Fibroblast of lung (primary cell): Measurements from ENCODE around the gene IRF4. TPM values are rescaled to one million over a fixed set of nuclear protein-coding genes. Genes with fewer than 3 reads are reported as not detected.

Source experiments
- DNase-seq, 2 donors: peaks; one replicate each; pipeline versions ENCODE4 v3.0.0 to v3.0.0-alpha.2; 2010; ENCODE audit warnings: low read depth in 2 of 2
- H2AFZ ChIP-seq: 2 replicates; pipeline ENCODE4 v1.5.1; 2012; ENCODE audit warnings: low read length, control low read depth, inconsistent platforms
- H3K27ac ChIP-seq: 2 replicates; pipeline ENCODE4 v1.5.1; 2011; ENCODE audit warnings: low read length, control low read depth; ENCODE audit not compliant: insufficient read depth
- H3K27me3 ChIP-seq: 2 replicates; pipeline ENCODE4 v1.5.1; 2011; ENCODE audit warnings: mild to moderate bottlenecking, low read length; ENCODE audit not compliant: control insufficient read depth, insufficient read depth
- H3K36me3 ChIP-seq: 2 replicates; pipeline ENCODE4 v1.5.1; 2011; ENCODE audit warnings: low read length; ENCODE audit not compliant: control insufficient read depth, insufficient read depth
- H3K4me1 ChIP-seq: 2 replicates; pipeline ENCODE4 v1.5.1; 2011; ENCODE audit warnings: low read length; ENCODE audit not compliant: control insufficient read depth, insufficient read depth; ENCODE audit errors: extremely low read depth
- H3K4me2 ChIP-seq: 2 replicates; pipeline ENCODE4 v1.5.1; 2011; ENCODE audit warnings: low read length, control low read depth; ENCODE audit not compliant: insufficient read depth; ENCODE audit errors: extremely low read depth
- H3K4me3 ChIP-seq, 4 experiments: fragments of 200-600 bp in 1 of 4; sonication (generic) in 1 of 4; replicated peaks in 1 of 4; 2 replicates each; pipeline ENCODE4 v1.5.1; 2011 to 2016; ENCODE audit warnings: low read length in 4 of 4, low read depth in 3 of 4, mild to moderate bottlenecking in 3 of 4, control low read depth in 2 of 4, inconsistent platforms in 1 of 4, mixed read lengths in 1 of 4; ENCODE audit not compliant: insufficient read depth in 1 of 4; ENCODE audit errors: control extremely low read depth in 1 of 4
- H3K79me2 ChIP-seq: 2 replicates; pipeline ENCODE4 v1.5.1; 2012; ENCODE audit warnings: mild to moderate bottlenecking, low read length, inconsistent platforms; ENCODE audit not compliant: control insufficient read depth, insufficient read depth
- H3K9ac ChIP-seq: 2 replicates; pipeline ENCODE4 v1.5.1; 2011; ENCODE audit warnings: mild to moderate bottlenecking, low read length, control low read depth; ENCODE audit not compliant: insufficient read depth
- H3K9me3 ChIP-seq: 2 replicates; pipeline ENCODE4 v1.5.1; 2012; ENCODE audit warnings: low read depth, low read length; ENCODE audit not compliant: control insufficient read depth, insufficient read depth
- H4K20me1 ChIP-seq: 2 replicates; pipeline ENCODE4 v1.5.1; 2011; ENCODE audit warnings: low read length; ENCODE audit not compliant: control insufficient read depth, insufficient read depth; ENCODE audit errors: extremely low read depth
- CTCF ChIP-seq, 2 donors: IDR thresholded peaks in 1 of 2; conservative IDR thresholded peaks in 1 of 2; 1 replicate in 1 of 2; 2 replicates in 1 of 2; pipeline ENCODE4 v1.5.1; 2011 to 2012; ENCODE audit warnings: low read length in 2 of 2, control low read depth in 1 of 2, inconsistent platforms in 1 of 2, low read depth in 1 of 2, mild to moderate bottlenecking in 1 of 2
- EZH2 ChIP-seq: IDR thresholded peaks from 2 replicates; pipeline ENCODE4 v1.5.1; 2012; ENCODE audit warnings: low read length, control low read depth, mild to moderate bottlenecking; ENCODE audit errors: missing control alignments
- polyA plus RNA-seq, 2 donors: library from polyadenylated mRNA; depleted of rRNA in 1 of 2; stranded (reverse) in 1 of 2; unstranded in 1 of 2; fragments of >200 nt; gene quantifications; 2 replicates each; pipeline ENCODE4 v1.2.1, GENCODE V29; 2011 to 2012; ENCODE audit warnings: missing spikeins in 1 of 2
- total RNA-seq: library from RNA; depleted of rRNA; stranded (reverse); fragments of >200 nt; gene quantifications from 2 replicates; pipeline ENCODE4 v1.2.1, GENCODE V29; 2014

IRF4 gene
- total and polyA plus RNA-seq, 2 donors (not counting 1 experiment from before 2014, with no cell fraction given): under 0.01 to 0.01 TPM

DNA sequence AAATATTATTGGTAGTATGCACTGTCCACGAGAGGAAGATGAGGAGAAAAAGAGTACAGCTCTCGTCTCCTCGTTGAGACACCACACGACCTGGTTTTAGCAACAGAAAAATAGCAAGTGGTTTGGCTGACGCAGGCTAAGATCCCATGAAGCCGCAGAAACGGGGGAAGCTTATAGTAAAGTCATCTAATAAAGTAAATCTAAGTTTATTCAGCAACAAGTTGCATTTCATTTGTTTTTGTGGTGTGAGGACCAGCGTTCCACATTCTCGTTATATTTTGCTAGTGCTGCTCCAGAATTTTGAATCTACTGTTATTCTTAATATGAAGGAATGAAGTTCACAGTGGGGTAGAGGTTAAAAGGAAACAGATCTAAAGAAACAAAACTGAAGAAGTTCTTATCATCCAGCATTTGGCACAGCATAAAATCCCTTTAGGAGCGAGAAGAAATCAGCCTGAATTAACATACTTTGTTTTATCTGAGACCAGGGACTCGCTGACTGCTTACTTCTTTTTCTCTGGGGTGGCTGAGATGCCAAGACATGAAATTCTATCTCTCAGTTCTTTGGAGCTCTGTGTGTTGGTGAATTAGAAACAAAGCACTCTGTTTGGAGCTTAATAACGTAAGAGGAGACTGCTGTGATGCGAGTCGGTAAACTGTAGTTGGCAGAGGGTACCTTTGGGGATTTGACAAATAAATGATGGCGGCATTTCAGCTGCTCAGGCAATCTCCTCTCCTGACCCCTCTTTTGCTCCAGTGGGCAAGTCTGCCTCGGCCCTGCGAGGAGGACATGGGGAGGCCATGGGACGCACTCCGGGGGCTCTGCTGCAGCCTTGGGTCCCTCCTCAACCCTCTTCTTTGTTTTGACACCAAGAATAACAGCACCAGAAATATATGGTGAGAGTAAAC is 24.9 kb upstream of the IRF4 start:
- no peaks in the 10 kb centered on the region for H3K79me2 ChIP-seq
- H3K27me3 ChIP-seq: no peaks in the 10 kb centered on the region
- H3K36me3 ChIP-seq: no peaks in the 10 kb centered on the region
- no peak overlapping the region for H3K4me3 ChIP-seq
- no peak overlapping the region for H3K9ac ChIP-seq
- H3K4me1 ChIP-seq: no peaks in the 10 kb centered on the region
- TF ChIP-seq CTCF (conservative IDR thresholded peaks at IDR 0.05 in 1 of 2, IDR thresholded peaks at IDR 0.05 in 1 of 2; ENCODE audit: low read depth in 1 of 2, low read length in 2 of 2): no peak
- peak; percentile 54 for TF ChIP-seq EZH2
- H3K27ac ChIP-seq: no peak overlapping the region
- no peaks in the 10 kb centered on the region for H4K20me1 ChIP-seq
- no peak overlapping the region for H3K4me2 ChIP-seq
- DNase-seq: no peak
- no peaks in the 10 kb centered on the region for H3K9me3 ChIP-seq
- no peak overlapping the region for H2AFZ ChIP-seq

DNA sequence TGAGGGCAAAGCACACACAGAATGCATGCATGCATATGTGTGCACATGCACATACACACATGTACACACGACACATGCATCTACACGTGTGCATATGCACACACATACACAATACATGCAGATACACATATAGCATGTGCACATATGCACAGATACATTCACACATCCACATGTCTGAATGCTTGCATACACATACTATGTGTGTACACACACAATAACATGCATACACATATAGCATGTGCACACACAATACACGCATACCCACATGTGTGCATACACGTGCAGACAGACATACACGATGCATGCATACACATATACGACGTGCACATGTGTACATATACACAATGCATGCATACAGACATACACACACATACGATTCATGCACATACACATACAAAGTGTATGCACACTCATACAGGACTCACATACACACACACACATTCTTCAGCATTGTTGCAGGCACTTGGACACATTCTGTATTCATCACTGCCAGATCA is 24.2 kb upstream of the IRF4 start:
- no peak for DNase-seq
- Histone ChIP-seq H3K9me3 (no peaks in the 10 kb centered on the region), H4K20me1 (no peaks in the 10 kb centered on the region), H3K27me3 (peaks cover 2% of the 10 kb centered on the region), H3K4me3 (no peak overlapping the region), H3K4me1 (no peaks in the 10 kb centered on the region), H3K79me2 (no peaks in the 10 kb centered on the region), H2AFZ (no peak overlapping the region), H3K4me2 (no peak overlapping the region), H3K9ac (no peak overlapping the region), H3K36me3 (no peaks in the 10 kb centered on the region), H3K27ac (no peak overlapping the region)
- no peak for TF ChIP-seq CTCF (conservative IDR thresholded peaks at IDR 0.05 in 1 of 2, IDR thresholded peaks at IDR 0.05 in 1 of 2; ENCODE audit: low read depth in 1 of 2, low read length in 2 of 2)
- no peak for TF ChIP-seq EZH2

GRCh38 chr6:367891-368630 is 23.5 kb upstream of the IRF4 start:
- H2AFZ ChIP-seq: no peak overlapping the region
- H3K4me2 ChIP-seq: no peak overlapping the region
- peaks cover 6% of the 10 kb centered on the region for H3K27me3 ChIP-seq
- H3K79me2 ChIP-seq: no peaks in the 10 kb centered on the region
- H3K9me3 ChIP-seq: no peaks in the 10 kb centered on the region
- no peak overlapping the region for H3K4me3 ChIP-seq
- no peak overlapping the region for H3K27ac ChIP-seq
- no peak for TF ChIP-seq CTCF (conservative IDR thresholded peaks at IDR 0.05 in 1 of 2, IDR thresholded peaks at IDR 0.05 in 1 of 2; ENCODE audit: low read depth in 1 of 2, low read length in 2 of 2)
- no peak for TF ChIP-seq EZH2
- no peaks in the 10 kb centered on the region for H4K20me1 ChIP-seq
- no peaks in the 10 kb centered on the region for H3K36me3 ChIP-seq
- no peak overlapping the region for H3K9ac ChIP-seq
- H3K4me1 ChIP-seq: no peaks in the 10 kb centered on the region
- DNase-seq: no peak
